Fibroblast of the aortic adventitia (primary cell): ENCODE measurements around the gene CHRND. TPM values are rescaled to one million over a fixed set of nuclear protein-coding genes. Genes with fewer than 3 reads are reported as not detected.

ENCODE experiments used
- DNase-seq: peaks from one replicate; pipeline ENCODE4 v3.0.0-alpha.2; 2010; ENCODE audit warnings: low read depth
- H3K4me3 ChIP-seq: 2 replicates; pipeline ENCODE4 v1.5.1; 2011; ENCODE audit warnings: low read depth, mild to moderate bottlenecking, control low read depth, low read length, moderate library complexity
- CTCF ChIP-seq: IDR thresholded peaks from 2 replicates; pipeline ENCODE4 v1.5.1; 2011; ENCODE audit warnings: mild to moderate bottlenecking, low read length, control low read depth, inconsistent platforms; ENCODE audit not compliant: insufficient read depth
- total RNA-seq: library from RNA; depleted of rRNA; stranded (reverse); fragments of >200 nt; gene quantifications from 2 replicates; pipeline ENCODE4 v1.2.3, GENCODE V29; 2012; ENCODE audit warnings: low replicate concordance

CHRND gene
- total RNA-seq, 1 donor = not detected

- DNase-seq = no peak
- no peak overlapping the region for H3K4me3 ChIP-seq
- TF ChIP-seq CTCF = no peak
These were observed 10.3 kb upstream of the CHRND start for GRCh38 chr2:232515639-232516038.

- no peak for TF ChIP-seq CTCF
- no peak for DNase-seq
- H3K4me3 ChIP-seq = no peak overlapping the region
These were observed 9.4 kb upstream of the CHRND start for GRCh38 chr2:232516551-232516950.

GRCh38 chr2:232518844-232519243 lies 7.1 kb upstream of the CHRND start:
- H3K4me3 ChIP-seq = no peak overlapping the region
- DNase-seq = no peak
- TF ChIP-seq CTCF = no peak

- DNase-seq = no peak
- no peak for TF ChIP-seq CTCF
- no peak within 1 kb of the TSS for H3K4me3 ChIP-seq
These were observed 6.2 kb upstream of the CHRND start, which contains the start of gene PRSS56 for GRCh38 chr2:232519581-232520438. TSS of gene PRSS56 (plus strand) at chr2:232520388. CDS start at chr2:232520599, 211 bp downstream.

- no peak for TF ChIP-seq CTCF
- no peak for DNase-seq
- H3K4me3 ChIP-seq = no peak overlapping the region
These were observed 5.5 kb upstream of the CHRND start for GRCh38 chr2:232520489-232520888.

GRCh38 chr2:232521098-232521497 lies 4.9 kb upstream of the CHRND start:
- H3K4me3 ChIP-seq = no peak overlapping the region
- no peak for TF ChIP-seq CTCF
- no peak for DNase-seq
